HG03095 (cell line): Measurements from ENCODE around the gene NECTIN2.
"Not testable (repeated sequence)": the region's sequence is repeated elsewhere in the genome, so short reads cannot be mapped to it uniquely, and the experiment has no call there.

Experiments used
- ATAC-seq: cut with Tn5 transposase; IDR thresholded peaks from one replicate; pipeline ENCODE4 v1.9.1; 2021; ENCODE audit warnings: moderate library complexity; ENCODE audit not compliant: unreplicated experiment

NECTIN2 gene

GRCh38 chr19:44848812-44849447 is 2.8 kb downstream of the NECTIN2 start:
- ATAC-seq, result no peak

GRCh38 chr19:44850641-44851109 is 4.6 kb downstream of the NECTIN2 start:
- no peak for ATAC-seq

GRCh38 chr19:44851427-44851826 is 5.3 kb downstream of the NECTIN2 start:
- ATAC-seq, result no peak

- ATAC-seq, result no peak
Observed at GRCh38 chr19:44855606-44856005, 9.5 kb downstream of the NECTIN2 start.

- no peak for ATAC-seq
Observed at GRCh38 chr19:44856421-44857083, 10.5 kb downstream of the NECTIN2 start.

- ATAC-seq, result no peak
Observed at GRCh38 chr19:44857837-44858236, 11.7 kb downstream of the NECTIN2 start.

- not testable (repeated sequence) for ATAC-seq
Observed at GRCh38 chr19:44861576-44861975, 15.5 kb downstream of the NECTIN2 start.

- ATAC-seq, result no peak
Observed at GRCh38 chr19:44863990-44864389, 17.9 kb downstream of the NECTIN2 start.

GRCh38 chr19:44865196-44865767 is 19.2 kb downstream of the NECTIN2 start:
- no peak for ATAC-seq

- no peak for ATAC-seq
Observed at GRCh38 chr19:44866664-44867063, 20.6 kb downstream of the NECTIN2 start.

GRCh38 chr19:44867578-44867977 is 21.5 kb downstream of the NECTIN2 start:
- no peak for ATAC-seq

- ATAC-seq, result no peak
Observed at GRCh38 chr19:44869733-44870470, 23.8 kb downstream of the NECTIN2 start.

- ATAC-seq, result no peak
Observed at GRCh38 chr19:44871809-44872208, 25.7 kb downstream of the NECTIN2 start.

GRCh38 chr19:44872661-44873060 is 26.6 kb downstream of the NECTIN2 start:
- no peak for ATAC-seq

- ATAC-seq, result no peak
Observed at GRCh38 chr19:44874317-44874716, 28.2 kb downstream of the NECTIN2 start.

- ATAC-seq, result no peak
Observed at GRCh38 chr19:44875666-44876451, 29.8 kb downstream of the NECTIN2 start.

GRCh38 chr19:44876930-44877535 is 30.9 kb downstream of the NECTIN2 start:
- ATAC-seq, result no peak

- ATAC-seq, result no peak
Observed at GRCh38 chr19:44878120-44878865, 32.2 kb downstream of the NECTIN2 start.

GRCh38 chr19:44879309-44880065 is 33.4 kb downstream of the NECTIN2 start:
- no peak for ATAC-seq
